PFSK-1 (cell line): ENCODE results near the gene DENR.

Experiments
- POLR2AphosphoS5 ChIP-seq: IDR thresholded peaks from 2 replicates; pipeline ENCODE4 v1.6.1; 2012; ENCODE audit warnings: low read depth, mild to moderate bottlenecking, control low read depth, low read length, moderate library complexity
- REST ChIP-seq, 2 experiments: IDR thresholded peaks; 2 replicates each; pipeline versions ENCODE4 v1.6.1 to v1.8.0; 2011 to 2012; ENCODE audit warnings: low read depth in 2 of 2, low read length in 2 of 2, control low read depth in 1 of 2, inconsistent platforms in 1 of 2, mild to moderate bottlenecking in 1 of 2, moderate library complexity in 1 of 2; ENCODE audit not compliant: insufficient read depth in 1 of 2

- TF ChIP-seq REST (IDR thresholded peaks at IDR 0.05; ENCODE audit: insufficient read depth in 1 of 2, low read depth in 2 of 2, low read length in 2 of 2) (no peak), POLR2AphosphoS5 (no peak)
These were observed 20.0 kb upstream of the DENR start for GRCh38 chr12:122732611-122733010.
